Mesangial cell (primary cell): ENCODE data around the gene C9. TPM values are rescaled to one million over a fixed set of nuclear protein-coding genes. Genes with fewer than 3 reads are reported as not detected.

Experiments used
- total RNA-seq: library from RNA; depleted of rRNA; stranded (reverse); fragments of >200 nt; gene quantifications from 2 replicates; pipeline ENCODE4 v1.2.3, GENCODE V29; 2015

C9 gene
- total RNA-seq: not detected in 2 replicates

DNA sequence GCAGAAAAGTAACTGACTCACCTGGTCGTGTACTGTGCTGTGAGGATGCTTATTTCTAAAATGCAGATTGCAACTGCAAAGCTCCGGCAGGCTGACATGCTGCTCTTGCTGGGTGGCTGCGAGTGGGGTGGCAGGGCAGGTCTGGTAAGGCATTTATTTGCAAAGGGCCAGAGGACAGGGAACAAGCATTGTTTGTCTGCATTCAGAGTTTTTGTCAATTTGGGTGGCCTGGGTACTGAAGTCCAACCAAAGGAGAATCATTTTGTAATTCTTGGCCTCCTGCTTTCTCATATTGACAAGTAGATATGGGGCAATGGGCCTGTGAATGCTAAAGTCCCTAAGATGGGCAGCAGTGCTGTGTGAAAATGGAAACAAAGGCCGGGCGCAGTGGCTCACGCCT, at the start of gene C9:
TSS of gene C9 (minus strand) at position 129 of the 400 bp plus-strand sequence. CDS start at position 98, 31 bp downstream.

Other genes starting within 250 kb of the C9 start
- 0.13 TPM in 1 of 2 replicates, not detected in the other for gene FYB1, start 144.9 kb downstream of the C9 start, total RNA-seq
- gene DAB2, start 60.5 kb upstream of the C9 start, total RNA-seq: 27.2 and 50.6 TPM in 2 replicates